Vagina (tissue), 2 donors: Measurements from ENCODE around the gene IFT57.

ENCODE experiments used
- CTCF ChIP-seq, 3 experiments: fragments of 450-650 bp in 2 of 3; fragments of 200-600 bp in 1 of 3; sonication (generic) in 1 of 3; IDR thresholded peaks; one replicate each; pipeline ENCODE4 v1.5.1; 2017 to 2019; ENCODE audit warnings: antibody characterized with exemption in 3 of 3, mild to moderate bottlenecking in 2 of 3, moderate library complexity in 2 of 3
- POLR2A ChIP-seq, 2 donors: fragments of 450-650 bp; IDR thresholded peaks; one replicate each; pipeline ENCODE4 v1.6.1; 2017; ENCODE audit warnings: antibody characterized with exemption in 2 of 2, mild to moderate bottlenecking in 2 of 2, moderate library complexity in 2 of 2

- TF ChIP-seq CTCF (IDR thresholded peaks at IDR 0.05): no peak
- no peak for TF ChIP-seq POLR2A (IDR thresholded peaks at IDR 0.05)
Measured at GRCh38 chr3:108255131-108255530, 32.9 kb upstream of the IFT57 start.
